Ishikawa (cell line): ENCODE results near the gene DAB2IP.

Experiments used
- CEBPB ChIP-seq: IDR thresholded peaks from 2 replicates; pipeline ENCODE4 v1.6.1; 2012
- CREB1 ChIP-seq: IDR thresholded peaks from 2 replicates; pipeline ENCODE4 v1.6.1; 2012; ENCODE audit warnings: low read depth
- EGR1 ChIP-seq: IDR thresholded peaks from 2 replicates; pipeline ENCODE4 v1.6.1; 2012
- EP300 ChIP-seq: IDR thresholded peaks from 2 replicates; pipeline ENCODE4 v1.6.1; 2012; ENCODE audit warnings: borderline replicate concordance
- FOXM1 ChIP-seq: IDR thresholded peaks from 2 replicates; pipeline ENCODE4 v1.6.1; 2012; ENCODE audit warnings: low read depth, borderline replicate concordance
- NFIC ChIP-seq: IDR thresholded peaks from 2 replicates; pipeline ENCODE4 v1.6.1; 2012
- RAD21 ChIP-seq: IDR thresholded peaks from 2 replicates; pipeline ENCODE4 v1.6.1; 2012; ENCODE audit warnings: low read depth
- REST ChIP-seq: IDR thresholded peaks from 2 replicates; pipeline ENCODE4 v1.6.1; 2012; ENCODE audit warnings: low read depth, mild to moderate bottlenecking
- TAF1 ChIP-seq: IDR thresholded peaks from 2 replicates; pipeline ENCODE4 v1.6.1; 2012; ENCODE audit warnings: low read depth, mild to moderate bottlenecking
- TCF12 ChIP-seq: IDR thresholded peaks from 2 replicates; pipeline ENCODE4 v1.6.1; 2012; ENCODE audit warnings: low read depth
- TEAD4 ChIP-seq: IDR thresholded peaks from 2 replicates; pipeline ENCODE4 v1.6.1; 2012
- YY1 ChIP-seq: IDR thresholded peaks from 2 replicates; pipeline ENCODE4 v1.6.1; 2012; ENCODE audit warnings: low read depth
- TF ChIP-seq, protein P1 (sequence below): IDR thresholded peaks from 2 replicates; pipeline ENCODE4 v1.6.1; 2012
- TF ChIP-seq, protein P2 (sequence below): IDR thresholded peaks from 2 replicates; pipeline ENCODE4 v1.6.1; 2012

DNA sequence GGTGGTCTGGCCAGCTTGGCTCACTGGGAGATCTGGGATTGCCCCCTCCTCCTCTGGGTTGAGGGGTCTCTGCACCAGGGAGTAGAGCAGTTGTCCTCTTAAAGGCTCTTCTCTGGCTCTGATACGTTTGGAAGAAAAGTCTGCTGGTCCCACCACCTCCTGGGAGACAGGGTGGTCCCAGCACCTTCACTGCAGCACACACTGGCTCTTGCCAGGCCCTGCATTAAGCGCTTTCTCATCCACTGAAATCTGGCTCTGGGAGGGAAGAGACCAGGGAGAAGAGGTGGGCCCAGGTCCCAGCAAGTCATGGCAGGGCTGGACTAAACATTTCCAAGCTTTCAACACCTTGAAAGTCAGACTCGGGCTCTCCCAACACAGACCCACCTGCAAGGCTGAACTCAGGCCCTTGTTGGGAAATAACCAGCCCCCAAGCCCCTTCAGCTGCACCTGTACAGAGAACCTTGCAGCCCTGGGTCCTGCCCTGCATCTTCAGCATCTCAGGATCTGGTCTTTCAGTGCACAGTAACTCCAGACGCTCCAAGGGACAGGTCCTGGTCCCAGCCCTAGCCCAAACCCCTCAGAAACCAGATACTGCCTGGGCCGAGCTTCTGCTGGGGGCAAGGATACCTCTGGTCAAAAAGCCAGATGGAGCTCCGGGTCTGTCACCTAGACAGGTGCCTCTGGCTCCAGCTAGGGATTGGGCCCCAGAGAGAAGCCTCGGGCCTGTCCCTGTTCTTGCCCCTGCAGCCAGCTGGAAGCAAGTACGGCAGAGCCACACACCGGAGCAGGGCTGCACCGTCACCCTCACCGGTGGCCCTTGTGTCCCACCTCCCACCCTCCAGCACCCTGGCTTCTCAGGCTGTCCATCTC is 134.5 kb downstream of the DAB2IP start:
- TF ChIP-seq CEBPB: no peak
- TF ChIP-seq FOXM1: no peak
- no peak for TF ChIP-seq EP300
- no peak for TF ChIP-seq REST
- TF ChIP-seq RAD21: no peak
- TF ChIP-seq, protein P1, sequence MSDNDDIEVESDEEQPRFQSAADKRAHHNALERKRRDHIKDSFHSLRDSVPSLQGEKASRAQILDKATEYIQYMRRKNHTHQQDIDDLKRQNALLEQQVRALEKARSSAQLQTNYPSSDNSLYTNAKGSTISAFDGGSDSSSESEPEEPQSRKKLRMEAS: no peak
- no peak for TF ChIP-seq YY1
- TF ChIP-seq TCF12: no peak
- TF ChIP-seq CREB1: no peak
- no peak for TF ChIP-seq NFIC
- no peak for TF ChIP-seq TEAD4
- no peak for TF ChIP-seq EGR1
- no peak for TF ChIP-seq TAF1
- TF ChIP-seq, protein P2, sequence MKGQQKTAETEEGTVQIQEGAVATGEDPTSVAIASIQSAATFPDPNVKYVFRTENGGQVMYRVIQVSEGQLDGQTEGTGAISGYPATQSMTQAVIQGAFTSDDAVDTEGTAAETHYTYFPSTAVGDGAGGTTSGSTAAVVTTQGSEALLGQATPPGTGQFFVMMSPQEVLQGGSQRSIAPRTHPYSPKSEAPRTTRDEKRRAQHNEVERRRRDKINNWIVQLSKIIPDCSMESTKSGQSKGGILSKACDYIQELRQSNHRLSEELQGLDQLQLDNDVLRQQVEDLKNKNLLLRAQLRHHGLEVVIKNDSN: no peak
